Liver (tissue), 9 donors: ENCODE data around the gene PBOV1. TPM values are rescaled to one million over a fixed set of nuclear protein-coding genes. Genes with fewer than 3 reads are reported as not detected.

Experiments
- DNase-seq: peaks from one replicate; pipeline ENCODE4 v3.0.0-alpha.2; 2017; ENCODE audit warnings: low spot score
- H3K27ac ChIP-seq, 2 donors: one replicate each; pipeline ENCODE4 v1.7.0; 2013; ENCODE audit warnings: inconsistent platforms in 2 of 2, low read length in 2 of 2, control low read depth in 1 of 2, low read depth in 1 of 2, mild to moderate bottlenecking in 1 of 2
- H3K27me3 ChIP-seq, 4 donors: one replicate each; pipeline versions ENCODE4 v1.6.1 to v1.7.0; 2013; ENCODE audit warnings: low read length in 3 of 4, inconsistent platforms in 1 of 4, mild to moderate bottlenecking in 1 of 4, moderate library complexity in 1 of 4; ENCODE audit not compliant: control insufficient read depth in 4 of 4, insufficient read depth in 4 of 4
- H3K36me3 ChIP-seq, 4 donors: one replicate each; pipeline versions ENCODE4 v1.6.1 to v1.7.0; 2013; ENCODE audit warnings: low read length in 3 of 4, mild to moderate bottlenecking in 3 of 4, low read depth in 1 of 4, moderate library complexity in 1 of 4; ENCODE audit not compliant: control insufficient read depth in 4 of 4, insufficient read depth in 3 of 4
- H3K4me1 ChIP-seq, 4 donors: one replicate each; pipeline versions ENCODE4 v1.6.1 to v1.7.0; 2013; ENCODE audit warnings: low read length in 3 of 4, mild to moderate bottlenecking in 3 of 4, moderate library complexity in 1 of 4; ENCODE audit not compliant: control insufficient read depth in 4 of 4, insufficient read depth in 4 of 4
- H3K4me3 ChIP-seq, 3 donors: one replicate each; pipeline versions ENCODE4 v1.6.1 to v1.7.0; 2013; ENCODE audit warnings: low read length in 3 of 3, control low read depth in 1 of 3, low read depth in 1 of 3, mild to moderate bottlenecking in 1 of 3
- H3K9ac ChIP-seq, 2 donors: one replicate each; pipeline ENCODE4 v1.7.0; 2013; ENCODE audit warnings: low read length in 2 of 2, mild to moderate bottlenecking in 2 of 2, moderate library complexity in 2 of 2, control low read depth in 1 of 2, low read depth in 1 of 2
- H3K9me3 ChIP-seq, 4 donors: one replicate each; pipeline versions ENCODE4 v1.6.1 to v1.7.0; 2013; ENCODE audit warnings: low read length in 3 of 4; ENCODE audit not compliant: control insufficient read depth in 4 of 4
- ATF3 ChIP-seq: IDR thresholded peaks from 2 replicates; pipeline ENCODE4 v1.6.1; 2016; ENCODE audit warnings: antibody characterized with exemption
- FOXA1 ChIP-seq: IDR thresholded peaks from 2 replicates; pipeline ENCODE4 v1.6.1; 2016; ENCODE audit warnings: antibody characterized with exemption
- GABPA ChIP-seq, 2 donors: IDR thresholded peaks in 1 of 2; conservative IDR thresholded peaks in 1 of 2; 2 replicates each; pipeline ENCODE4 v1.6.1; 2016; ENCODE audit warnings: antibody characterized with exemption in 2 of 2, mild to moderate bottlenecking in 1 of 2, moderate library complexity in 1 of 2
- HNF4A ChIP-seq, 2 donors: conservative IDR thresholded peaks; 2 replicates each; pipeline ENCODE4 v1.6.1; 2016; ENCODE audit warnings: antibody characterized with exemption in 2 of 2, mild to moderate bottlenecking in 2 of 2
- HNF4G ChIP-seq: IDR thresholded peaks from 2 replicates; pipeline ENCODE4 v1.6.1; 2016; ENCODE audit warnings: antibody characterized with exemption
- MAX ChIP-seq: IDR thresholded peaks from 2 replicates; pipeline ENCODE4 v1.6.1; 2016; ENCODE audit warnings: antibody characterized with exemption
- NR2F2 ChIP-seq: IDR thresholded peaks from 2 replicates; pipeline ENCODE4 v1.6.1; 2016; ENCODE audit warnings: antibody characterized with exemption
- RAD21 ChIP-seq, 2 donors: IDR thresholded peaks; 2 replicates each; pipeline ENCODE4 v1.6.1; 2016; ENCODE audit warnings: antibody characterized with exemption in 2 of 2, mild to moderate bottlenecking in 2 of 2
- REST ChIP-seq: IDR thresholded peaks from 2 replicates; pipeline ENCODE4 v1.6.1; 2016; ENCODE audit warnings: antibody characterized with exemption, mild to moderate bottlenecking
- RXRA ChIP-seq, 2 donors: IDR thresholded peaks; 2 replicates each; pipeline ENCODE4 v1.6.1; 2017 to 2018; ENCODE audit warnings: antibody characterized with exemption in 2 of 2, mild to moderate bottlenecking in 1 of 2
- TAF1 ChIP-seq: conservative IDR thresholded peaks from 2 replicates; pipeline ENCODE4 v1.6.1; 2016; ENCODE audit warnings: antibody characterized with exemption, mild to moderate bottlenecking
- YY1 ChIP-seq: IDR thresholded peaks from 2 replicates; pipeline ENCODE4 v1.6.1; 2016; ENCODE audit warnings: antibody characterized with exemption, mild to moderate bottlenecking
- ZBTB33 ChIP-seq: IDR thresholded peaks from 2 replicates; pipeline ENCODE4 v1.6.1; 2016; ENCODE audit warnings: antibody characterized with exemption
- WGBS: extraction: QIAGEN DNeasy Blood & Tissue Kit; methylation state at CpG from one replicate; pipeline ENCODE4 v1.1.7; 2013; 5-methylcytosine and 5-hydroxymethylcytosine counted together
- polyA plus RNA-seq, 2 donors: library from polyadenylated mRNA; stranded (reverse) in 1 of 2; unstranded in 1 of 2; fragments of 200-250 nt in 1 of 2; fragments of >200 nt in 1 of 2; fragmentation: Nextera tagmentation in 1 of 2; extraction: Ambion mirVana in 1 of 2; gene quantifications; one replicate each; pipeline versions ENCODE4 v1.2.1 to v1.2.3, GENCODE V29; 2013 to 2015
- total RNA-seq, 2 donors: library from RNA; depleted of rRNA; stranded (reverse); fragments of >200 nt; gene quantifications; one replicate each; pipeline ENCODE4 v1.2.3, GENCODE V29; 2014
- donor health status: healthy.
- donor health status: healthy.
- donor health status: healthy.
- donor health status: healthy.
- donor health status: healthy.

Gene PBOV1
- total and polyA plus RNA-seq, 4 donors: not detected

- no peak for TF ChIP-seq ATF3
- no peak for TF ChIP-seq GABPA (IDR thresholded peaks at IDR 0.05 in 1 of 2, conservative IDR thresholded peaks at IDR 0.05 in 1 of 2)
- no peak for TF ChIP-seq RXRA (IDR thresholded peaks at IDR 0.05)
- Histone ChIP-seq H3K9me3 (no peaks in the 10 kb centered on the region), H3K27me3 (no peaks in the 10 kb centered on the region), H3K9ac (no peak overlapping the region), H3K4me1 (no peaks in the 10 kb centered on the region), H3K27ac (no peak overlapping the region), H3K36me3 (no peaks in the 10 kb centered on the region), H3K4me3 (no peak overlapping the region)
- DNase-seq: no peak
- whole genome bisulfite sequencing: 93% methylated on average over 3 of the region's 3 CpGs
Measured at GRCh38 chr6:138246650-138247440, 28.6 kb upstream of the PBOV1 start.

GRCh38 chr6:138245751-138246150, 27.5 kb upstream of the PBOV1 start:
- Histone ChIP-seq H3K36me3 (no peaks in the 10 kb centered on the region), H3K27me3 (no peaks in the 10 kb centered on the region), H3K4me1 (no peaks in the 10 kb centered on the region), H3K9me3 (no peaks in the 10 kb centered on the region), H3K27ac (no peak overlapping the region), H3K4me3 (no peak overlapping the region), H3K9ac (no peak overlapping the region)
- WGBS: 64% methylated on average over 3 of the region's 3 CpGs
- TF ChIP-seq NR2F2 (no peak), HNF4A (conservative IDR thresholded peaks at IDR 0.05) (no peak), RAD21 (IDR thresholded peaks at IDR 0.05) (no peak), HNF4G (no peak), FOXA1 (no peak), TAF1 (no peak), MAX (no peak), ZBTB33 (no peak), REST (no peak), YY1 (no peak), RXRA (IDR thresholded peaks at IDR 0.05) (no peak)
- DNase-seq: no peak
